ENCODE measurements around the gene CLCN3.
"Not testable (repeated sequence)": the region's sequence is repeated elsewhere in the genome, so short reads cannot be mapped to it uniquely, and the experiment has no call there.

CLCN3 gene

DNA sequence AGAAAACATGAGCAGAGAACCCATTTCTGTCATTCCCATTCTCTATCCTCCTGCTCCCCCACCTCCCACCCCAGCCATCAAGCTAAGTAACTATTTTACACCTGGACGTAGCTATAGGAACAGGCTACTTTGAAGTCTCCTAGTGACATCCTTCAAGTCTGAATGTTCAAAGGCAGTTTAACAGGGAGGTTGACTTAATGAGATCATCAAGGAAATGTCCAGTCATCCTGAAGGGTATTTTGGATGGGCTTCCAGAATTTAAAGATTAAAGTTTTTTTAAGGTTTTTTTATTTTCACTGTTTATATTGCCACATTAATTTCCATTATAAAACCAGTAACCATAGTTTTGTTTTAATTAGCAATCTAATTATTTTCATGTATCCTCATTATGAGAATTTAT lies 96.3 kb downstream of the CLCN3 start:
- DNase-seq = no peak

DNA sequence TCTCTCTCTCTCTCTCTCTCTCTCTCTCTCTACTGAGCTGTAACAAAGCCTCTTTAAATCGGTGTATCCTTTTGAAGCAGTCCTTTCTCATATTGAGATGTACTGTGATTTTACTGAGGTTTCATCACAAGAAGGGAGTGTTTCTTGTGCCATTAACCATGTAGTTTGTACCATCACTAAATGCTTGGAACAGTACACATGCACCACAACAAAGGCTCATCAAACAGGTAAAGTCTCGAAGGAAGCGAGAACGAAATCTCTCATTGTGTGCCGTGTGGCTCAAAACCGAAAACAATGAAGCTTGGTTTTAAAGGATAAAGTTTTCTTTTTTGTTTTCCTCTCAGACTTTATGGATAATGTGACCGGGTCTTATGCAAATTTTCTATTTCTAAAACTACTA lies 100.2 kb downstream of the CLCN3 start:
- DNase-seq = no peak

GRCh38 chr4:169723207-169723965 lies 103.0 kb downstream of the CLCN3 start:
- DNase-seq = no peak

- DNase-seq = no peak
These were observed 103.9 kb downstream of the CLCN3 start for GRCh38 chr4:169724260-169724659.

GRCh38 chr4:169727616-169728015 lies 107.2 kb downstream of the CLCN3 start:
- no peak for DNase-seq

- DNase-seq = no peak
These were observed 110.2 kb downstream of the CLCN3 start for GRCh38 chr4:169730564-169730963.

DNA sequence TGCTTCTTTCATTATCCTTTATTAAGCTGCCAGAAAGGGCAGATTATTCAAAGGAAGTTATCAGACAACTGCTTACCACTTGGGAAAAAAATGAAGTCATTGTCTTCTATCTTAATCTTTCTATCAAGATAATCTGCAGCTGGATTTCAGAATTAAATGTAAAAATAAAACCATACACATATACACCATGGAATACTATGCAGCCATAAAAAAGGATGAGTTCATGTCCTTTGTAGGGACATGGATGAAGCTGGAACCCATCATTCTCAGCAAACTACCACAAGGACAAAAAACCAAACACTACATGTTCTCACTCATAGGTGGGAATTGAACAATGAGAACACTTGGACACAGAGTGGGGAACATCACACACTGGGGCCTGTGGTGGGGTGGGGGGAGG lies 118.2 kb downstream of the CLCN3 start:
- not testable (repeated sequence) for DNase-seq

- DNase-seq = no peak
These were observed 121.2 kb downstream of the CLCN3 start for GRCh38 chr4:169741569-169741968.

GRCh38 chr4:169744601-169745000 lies 124.2 kb downstream of the CLCN3 start:
- no peak for DNase-seq

GRCh38 chr4:169745291-169745690 lies 124.9 kb downstream of the CLCN3 start:
- no peak for DNase-seq

DNA sequence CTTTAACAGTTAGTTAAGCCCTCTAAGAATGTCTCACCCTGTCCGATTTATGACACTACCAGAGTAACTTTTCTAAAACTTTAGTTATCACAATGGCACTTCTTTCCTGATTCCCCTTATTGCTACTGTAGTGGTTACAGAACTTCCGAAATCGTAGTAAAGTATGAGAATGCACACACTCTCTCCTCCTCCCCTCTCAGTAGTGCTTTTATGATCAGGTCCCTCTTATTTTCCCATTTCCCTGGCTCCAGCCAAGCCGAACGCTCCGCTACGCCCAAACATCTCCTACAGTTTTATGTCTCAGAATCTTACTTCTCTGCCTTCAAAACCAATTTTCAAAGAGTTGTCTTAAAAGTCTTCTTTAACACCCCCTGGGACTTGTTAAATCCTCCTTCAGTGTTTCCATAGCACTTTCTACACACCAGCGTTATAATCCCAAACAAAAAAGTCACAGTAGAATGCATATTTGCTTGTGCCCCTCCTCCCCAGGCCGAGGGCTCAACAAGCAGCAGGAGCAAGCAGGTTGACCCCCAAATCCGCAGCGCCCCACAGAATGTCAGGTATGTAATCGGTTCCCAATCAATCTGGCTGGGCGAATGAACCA lies 136.7 kb downstream of the CLCN3 start:
- no peak for DNase-seq

DNA sequence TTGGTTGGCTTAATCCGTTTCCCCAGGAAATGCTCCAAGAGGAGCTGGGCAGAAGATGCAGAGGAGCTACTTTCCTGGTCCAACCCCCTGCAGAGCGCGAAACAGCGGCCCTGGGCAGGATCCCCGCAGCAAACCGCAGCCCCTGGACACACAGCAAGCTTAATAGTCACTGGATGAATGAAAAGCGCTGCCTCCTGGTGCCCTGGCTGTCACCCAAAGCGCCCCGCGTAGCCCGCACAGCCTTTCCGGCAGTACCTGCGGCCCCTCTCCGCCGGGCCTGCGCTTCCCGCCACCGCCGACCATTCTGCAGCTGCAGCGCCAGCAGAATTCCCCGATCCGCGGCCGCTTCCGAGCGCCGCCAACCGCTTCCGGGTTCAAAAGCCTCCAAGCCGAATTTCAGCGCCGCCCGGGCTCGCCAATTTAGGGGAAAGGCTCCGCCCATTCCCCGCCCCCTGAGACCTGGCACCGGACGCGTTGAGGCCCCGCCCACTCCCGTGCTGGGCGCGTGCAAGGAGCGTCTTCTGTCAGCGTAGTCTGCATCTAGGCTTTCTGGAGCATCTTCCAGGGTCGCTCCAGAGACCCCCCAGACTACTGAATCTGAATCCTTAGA lies 137.3 kb downstream of the CLCN3 start, which contains the start of gene HPF1:
Gene HPF1, minus strand, starts transcription at position 370 of the 610 bp plus-strand sequence. Its CDS starts 67 bp downstream, at position 303.
- peak; percentile 96 to 98 for DNase-seq

DNA sequence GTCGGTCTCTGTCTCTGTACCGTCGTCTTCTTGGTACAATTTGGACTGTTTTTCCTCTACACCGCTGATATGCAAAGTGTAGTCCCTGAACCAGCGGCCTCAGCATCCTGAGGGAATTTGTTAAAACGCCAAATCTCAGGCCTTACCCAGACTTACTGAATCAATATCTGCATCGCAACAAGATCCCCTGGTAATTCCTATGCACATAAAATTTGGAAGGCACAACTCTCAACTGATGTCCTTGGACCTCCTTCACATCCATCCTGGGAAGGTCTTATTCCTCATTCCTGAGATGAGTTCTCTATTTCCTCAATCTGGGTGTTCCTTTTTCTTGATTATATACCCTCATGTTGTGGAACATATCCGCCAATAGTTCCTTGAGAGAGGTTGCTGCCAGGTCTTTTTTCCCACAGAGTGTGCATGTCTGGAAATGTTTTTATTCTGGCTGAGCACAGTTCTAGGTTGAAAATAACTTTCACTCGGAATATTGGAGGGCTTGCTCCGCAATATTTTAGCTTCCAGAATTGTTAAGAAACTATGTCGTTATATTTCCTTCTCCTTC lies 138.1 kb downstream of the CLCN3 start:
- no peak for DNase-seq

DNA sequence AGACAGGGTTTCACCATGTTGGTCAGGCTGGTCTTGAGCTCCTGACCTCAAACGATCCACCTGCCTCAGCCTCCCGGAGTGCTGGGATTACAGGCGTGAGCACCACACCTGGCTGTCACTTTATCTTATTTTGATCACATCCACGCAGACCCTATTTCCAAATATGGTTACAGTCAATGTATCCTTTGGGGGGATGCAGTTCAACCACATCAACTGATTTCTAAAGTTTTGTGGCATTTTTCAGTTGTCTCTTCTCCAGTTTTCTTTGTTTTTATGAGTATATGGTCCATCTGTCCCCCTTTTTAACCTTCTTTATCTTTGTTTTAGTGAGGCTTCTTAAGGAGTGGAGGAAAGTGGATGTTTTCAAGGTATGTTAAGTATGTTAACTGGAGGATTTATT lies 141.5 kb downstream of the CLCN3 start:
- DNase-seq = no peak

DNA sequence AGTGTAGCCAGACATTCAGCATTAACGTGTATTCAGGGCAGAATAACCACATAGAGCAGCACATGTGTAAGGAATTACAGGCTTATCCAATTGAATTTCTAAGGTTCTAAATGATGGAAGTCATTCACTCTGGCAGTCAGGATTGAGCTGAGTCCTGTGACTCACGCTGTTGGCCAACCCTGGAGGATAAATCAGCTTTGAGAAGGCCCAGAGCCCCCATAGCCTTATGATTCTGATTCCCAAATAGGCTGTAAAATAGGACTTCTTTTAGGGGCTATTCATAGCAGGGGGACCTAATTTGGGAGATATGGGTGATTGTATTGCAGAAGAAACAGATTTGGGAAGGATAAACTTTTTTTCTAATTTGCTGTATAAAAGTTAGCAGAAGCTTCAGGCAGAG lies 145.5 kb downstream of the CLCN3 start:
- no peak for DNase-seq

DNA sequence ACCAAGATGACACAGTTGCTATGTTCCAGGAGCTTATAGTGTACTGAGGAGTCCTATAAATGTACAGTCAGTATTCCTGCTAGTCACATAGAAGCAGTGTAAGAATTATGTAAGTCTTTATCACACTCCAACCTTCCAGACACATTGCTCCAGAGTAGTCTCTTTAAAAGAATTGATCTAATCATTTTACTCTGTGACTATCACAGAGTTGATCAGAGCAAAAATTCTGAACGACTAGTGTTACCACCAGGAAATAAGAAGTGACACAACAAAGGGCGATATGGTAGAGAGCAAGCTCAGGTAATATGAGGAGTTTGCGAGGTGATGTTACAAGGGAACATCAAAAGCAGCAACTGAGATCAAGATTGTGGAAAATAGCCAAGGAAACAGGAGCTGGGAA lies 146.4 kb downstream of the CLCN3 start:
- no peak for DNase-seq

GRCh38 chr4:169768385-169768784 lies 148.0 kb downstream of the CLCN3 start:
- no peak for DNase-seq

DNA sequence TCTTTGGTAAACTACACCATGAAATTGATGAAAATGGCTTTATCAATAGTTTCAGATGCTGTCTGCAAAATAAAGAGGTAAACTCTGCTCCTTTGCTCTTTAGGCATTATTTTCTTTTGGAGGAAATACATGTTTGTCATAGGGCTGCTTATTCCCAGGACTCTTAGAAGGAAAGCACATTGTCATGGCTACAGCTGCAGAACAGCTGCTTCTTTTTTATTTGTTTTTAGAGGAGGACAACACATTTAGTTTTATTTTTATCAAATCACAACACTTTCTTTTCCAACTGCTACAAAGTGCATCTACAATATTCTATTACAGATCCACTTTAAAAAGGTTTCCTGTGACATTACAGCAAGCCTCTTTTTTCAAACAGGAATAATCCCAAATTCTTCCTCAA lies 150.0 kb downstream of the CLCN3 start:
- no peak for DNase-seq

- not testable (repeated sequence) for DNase-seq
These were observed 151.2 kb downstream of the CLCN3 start for GRCh38 chr4:169771556-169772080.
